GM19328 (cell line): ENCODE measurements around the gene SLC24A4.

Experiments used
- ATAC-seq: cut with Tn5 transposase; IDR thresholded peaks from one replicate; pipeline ENCODE4 v1.9.1; 2021; ENCODE audit warnings: mild to moderate bottlenecking, moderate library complexity; ENCODE audit not compliant: unreplicated experiment

SLC24A4 gene

DNA sequence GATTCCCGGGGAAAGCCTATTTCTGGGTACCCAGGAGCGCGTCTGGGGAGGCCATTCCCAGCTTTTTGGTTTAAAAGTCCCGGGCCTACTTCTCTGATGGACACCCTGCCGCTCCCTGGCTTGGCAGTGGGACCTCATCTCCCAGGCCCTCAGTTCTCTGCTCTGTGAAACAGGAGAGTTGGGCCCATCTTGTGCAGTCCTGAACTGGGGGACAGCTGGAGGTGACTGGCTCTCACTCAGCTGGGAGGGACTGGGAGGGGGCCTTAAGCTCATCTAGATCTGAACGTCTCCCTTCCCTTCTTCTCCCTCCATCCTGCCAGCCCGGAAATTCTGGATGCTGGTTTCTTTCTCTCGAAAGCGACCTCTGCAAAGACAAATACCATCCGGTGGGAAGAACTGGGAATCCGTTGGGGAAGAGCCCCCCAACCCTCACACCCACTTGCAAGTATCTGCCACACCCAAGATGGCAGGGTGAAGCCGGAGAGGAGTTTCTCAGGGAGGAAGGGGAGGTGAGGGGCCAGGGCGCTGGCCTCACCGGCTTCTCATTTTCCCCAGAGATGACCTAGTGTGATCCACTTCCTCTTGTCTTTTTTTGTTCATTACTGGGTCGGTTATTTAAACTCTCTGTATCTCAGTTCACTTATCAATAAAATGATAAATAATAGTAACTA lies 192.0 kb downstream of the SLC24A4 start:
- ATAC-seq, result no peak

- ATAC-seq, result no peak
Observed at GRCh38 chr14:92515546-92516343, 192.8 kb downstream of the SLC24A4 start.

DNA sequence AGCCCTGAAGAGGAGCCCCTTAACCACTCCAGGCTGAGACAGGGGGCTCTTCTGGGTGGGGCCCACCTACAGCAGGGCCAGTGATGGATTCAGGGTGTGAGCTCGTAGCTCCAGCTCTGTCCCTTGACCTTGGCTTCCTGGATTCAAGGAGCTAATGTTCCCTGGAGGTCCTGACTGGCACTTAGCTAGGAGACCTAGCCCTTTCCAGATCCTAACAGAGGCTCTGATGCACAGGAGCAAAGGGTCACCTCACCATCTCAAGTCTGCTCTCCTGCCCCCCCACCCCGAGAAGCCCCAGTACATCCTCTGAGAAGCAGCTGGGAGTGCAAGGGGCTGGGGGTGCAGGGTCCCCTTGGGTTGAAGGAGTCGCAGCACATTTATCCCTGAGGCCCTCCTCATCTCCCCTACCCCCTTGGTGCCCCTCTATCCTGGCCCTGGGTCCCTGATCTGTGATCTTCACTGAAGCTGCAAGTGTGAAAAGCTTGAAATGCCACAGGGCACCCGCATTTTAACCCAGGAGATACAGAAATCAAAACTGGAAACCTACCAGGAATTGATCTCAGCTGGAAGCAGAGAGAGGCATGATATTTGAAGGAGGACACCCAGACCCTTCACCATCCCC lies 193.5 kb downstream of the SLC24A4 start:
- no peak for ATAC-seq

GRCh38 chr14:92516966-92517506 lies 194.1 kb downstream of the SLC24A4 start:
- no peak for ATAC-seq

- no peak for ATAC-seq
Observed at GRCh38 chr14:92517761-92518160, 194.8 kb downstream of the SLC24A4 start.

- ATAC-seq, result no peak
Observed at GRCh38 chr14:92519246-92520101, 196.5 kb downstream of the SLC24A4 start.

DNA sequence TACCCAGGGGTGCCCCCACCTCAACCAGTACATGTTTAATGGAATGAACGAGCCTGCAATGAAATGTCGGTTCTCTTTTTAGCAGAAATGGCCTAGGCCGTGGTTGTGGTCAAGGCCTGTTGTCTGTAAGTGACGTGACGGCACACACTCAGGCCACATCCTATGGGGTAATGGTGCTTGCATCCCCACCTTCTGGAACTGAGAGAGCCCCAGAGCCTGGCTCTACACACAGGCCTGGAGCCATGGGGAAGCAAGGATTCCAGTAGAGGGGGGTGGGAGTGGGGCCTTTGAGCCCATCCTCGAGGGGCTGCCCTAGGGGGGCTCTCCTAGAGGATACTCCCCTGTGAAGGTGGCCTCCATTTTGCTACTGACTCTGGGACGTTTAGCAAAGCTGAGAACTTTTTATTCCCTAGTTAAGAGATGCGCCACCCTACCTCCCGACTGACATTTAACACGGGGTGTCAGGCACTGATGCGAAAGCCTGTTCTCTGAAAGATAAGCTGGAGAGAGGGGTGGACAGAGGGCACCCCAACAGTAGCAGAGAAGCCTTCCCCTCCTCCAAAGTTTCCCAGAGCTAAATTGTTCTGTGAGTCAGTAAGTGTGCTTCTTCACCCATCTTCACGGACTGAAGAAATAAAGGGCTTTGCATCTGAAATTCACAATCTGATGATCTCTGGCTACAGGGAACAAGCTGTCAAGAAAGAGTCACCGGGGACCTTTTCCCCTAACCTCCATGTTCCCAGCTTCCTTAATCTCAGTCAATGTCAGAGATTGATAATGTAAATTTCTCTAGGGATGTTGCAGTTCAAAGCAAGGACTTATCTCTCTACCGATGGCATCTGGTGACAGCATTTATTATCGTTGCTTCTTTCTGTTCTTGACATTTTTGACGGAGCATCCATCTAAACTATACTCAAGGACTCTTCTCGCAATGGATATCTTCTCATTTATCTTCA lies 197.4 kb downstream of the SLC24A4 start:
- ATAC-seq, result no peak

DNA sequence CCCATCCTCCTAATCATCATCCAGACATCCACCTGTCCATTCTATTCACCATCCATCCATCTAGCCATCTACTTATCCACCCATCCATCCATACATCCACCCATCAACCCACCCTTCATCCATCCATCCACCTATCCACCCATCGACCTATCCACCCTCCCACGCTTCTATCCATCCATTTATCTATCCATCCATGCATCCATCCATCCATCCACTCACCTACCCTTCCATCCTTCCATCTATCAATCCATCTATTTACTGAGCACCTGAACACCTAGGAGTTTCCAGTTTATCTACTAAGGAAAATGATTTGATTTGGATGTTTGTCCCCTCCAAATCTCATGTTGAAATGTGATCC lies 198.1 kb downstream of the SLC24A4 start:
- ATAC-seq, result no peak

GRCh38 chr14:92523752-92524151 lies 200.8 kb downstream of the SLC24A4 start:
- no peak for ATAC-seq

DNA sequence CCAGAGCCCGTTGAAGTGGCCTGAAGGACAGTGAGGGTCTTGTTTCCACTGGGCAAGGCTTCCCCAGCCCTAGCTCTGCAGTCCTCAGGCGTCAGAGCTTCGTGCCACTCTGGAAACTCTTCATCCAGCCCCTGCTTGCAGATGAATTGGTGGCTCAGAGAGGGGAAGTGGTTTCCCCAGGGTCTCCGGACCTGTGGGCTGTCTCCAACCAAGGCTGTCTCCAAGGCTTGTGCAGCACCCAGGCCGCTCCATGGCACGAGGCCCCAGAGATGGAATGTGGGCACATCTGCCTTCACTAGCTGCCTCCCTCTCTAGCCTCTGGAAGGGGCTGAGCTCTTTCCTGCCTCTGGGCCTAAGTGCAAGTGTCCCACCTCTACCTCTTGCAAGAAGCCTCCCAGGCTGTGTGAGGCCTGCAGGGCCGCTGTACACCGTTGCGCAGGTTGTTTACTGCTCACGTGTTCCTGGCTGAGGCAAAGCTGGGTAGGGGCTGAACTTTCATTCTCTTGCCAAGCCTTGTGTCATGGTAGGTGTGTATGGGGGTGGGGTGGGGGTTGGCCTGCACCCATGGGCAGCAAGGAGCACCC lies 201.7 kb downstream of the SLC24A4 start:
- ATAC-seq, result no peak

DNA sequence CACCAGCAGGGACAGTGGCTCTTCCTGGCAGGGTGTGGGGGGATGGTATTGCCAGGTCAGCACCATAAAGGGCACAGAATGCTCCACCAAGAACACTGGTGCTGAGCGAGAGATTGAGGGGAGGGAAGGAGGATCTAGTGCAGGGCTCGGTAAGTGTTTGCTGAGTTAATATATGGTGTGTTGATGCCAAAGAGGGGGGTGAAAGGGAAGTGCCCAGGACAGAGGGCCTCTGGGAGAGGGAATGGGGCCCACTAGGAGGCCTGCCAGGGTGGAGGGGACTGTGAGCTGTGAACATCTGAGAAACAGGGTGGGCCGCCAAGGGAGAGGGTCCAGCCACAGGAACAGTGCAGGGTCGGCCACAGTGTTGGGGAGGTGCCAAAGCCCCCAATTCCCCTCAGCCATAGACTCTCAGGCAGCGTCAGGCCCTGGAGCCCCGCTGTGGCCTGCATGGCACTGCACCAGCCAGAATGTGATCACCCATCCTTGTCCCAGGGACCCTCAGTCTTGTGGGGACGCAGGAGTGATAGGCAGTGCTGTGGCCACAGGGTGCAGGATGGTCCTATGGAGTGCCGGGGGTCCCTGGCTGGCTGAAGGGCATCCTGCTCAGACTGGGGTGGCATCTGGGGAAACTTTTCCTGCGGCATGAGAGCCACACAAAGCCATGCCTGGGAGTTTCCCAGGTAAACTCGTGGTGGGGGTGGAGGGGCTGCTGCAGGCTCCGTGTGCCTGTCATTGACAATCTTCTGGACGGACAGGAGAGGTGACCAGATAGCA lies 202.5 kb downstream of the SLC24A4 start:
- ATAC-seq, result no peak

- ATAC-seq, result no peak
Observed at GRCh38 chr14:92527721-92528120, 204.8 kb downstream of the SLC24A4 start.

DNA sequence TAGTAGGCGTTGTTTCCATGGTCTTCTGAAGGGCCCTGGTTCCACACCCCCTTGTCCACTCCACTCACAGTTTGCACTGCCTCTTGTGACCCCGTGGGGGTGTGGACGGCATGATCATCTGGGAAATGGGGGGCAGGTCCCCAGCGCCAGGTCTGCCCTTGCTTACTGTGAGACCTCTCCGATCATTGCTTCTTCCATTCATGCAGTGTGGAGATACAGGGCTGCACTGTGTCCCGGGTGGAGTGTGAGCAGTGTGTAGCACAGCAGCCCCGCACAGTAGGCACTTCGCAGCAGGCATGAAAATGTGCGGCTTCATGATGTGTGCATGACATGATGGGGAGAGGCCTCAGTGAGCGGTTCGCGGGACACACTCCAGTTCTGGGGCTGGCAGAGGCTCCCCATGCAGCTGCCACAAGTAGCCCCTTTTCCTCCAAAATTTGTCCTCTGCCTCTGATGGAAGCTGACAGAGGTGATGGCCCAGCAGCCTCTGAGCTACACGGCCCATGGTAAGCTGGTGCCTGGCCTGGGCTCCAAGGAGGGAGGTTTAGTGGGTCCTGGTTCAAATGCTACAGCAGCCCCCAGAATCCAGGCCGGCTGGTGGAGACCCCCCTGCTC lies 205.6 kb downstream of the SLC24A4 start:
- no peak for ATAC-seq

GRCh38 chr14:92529903-92530302 lies 206.9 kb downstream of the SLC24A4 start:
- no peak for ATAC-seq

DNA sequence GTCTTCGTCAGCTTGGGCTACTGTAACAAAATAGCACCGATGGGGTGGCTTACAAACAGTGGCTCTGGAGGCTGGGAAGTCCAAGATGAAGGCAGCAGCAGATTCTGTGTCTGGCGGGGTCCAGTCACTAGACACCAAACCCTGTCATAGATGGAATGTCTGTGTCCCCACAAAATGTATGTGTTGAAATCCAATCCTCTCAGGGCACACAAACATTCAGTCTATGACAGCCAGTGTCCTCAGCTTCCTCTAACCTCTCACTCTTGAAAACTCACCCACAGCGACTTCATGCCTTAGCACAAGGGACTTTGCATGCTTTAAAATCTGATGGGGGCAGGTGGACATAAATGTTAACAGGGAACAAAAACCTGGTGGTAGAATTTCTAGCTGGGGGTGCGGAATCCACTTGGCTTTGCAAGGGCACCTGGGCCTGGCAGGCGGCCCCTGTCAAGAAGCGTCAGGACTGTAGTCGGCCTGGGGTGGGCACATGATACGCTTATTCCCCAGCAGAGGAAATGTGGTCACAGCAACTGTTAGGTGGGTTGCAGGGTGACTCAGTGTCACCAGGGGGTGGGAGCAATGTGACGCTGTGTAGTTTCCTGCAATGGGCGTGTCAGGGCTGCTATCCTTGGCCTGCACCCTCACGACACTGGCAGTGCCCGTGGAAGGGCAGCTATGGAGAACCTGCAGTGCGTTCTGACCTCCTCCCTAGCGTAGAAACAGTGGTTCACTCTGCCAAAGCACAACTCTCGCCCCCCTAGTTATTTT lies 208.3 kb downstream of the SLC24A4 start:
- ATAC-seq, result no peak

DNA sequence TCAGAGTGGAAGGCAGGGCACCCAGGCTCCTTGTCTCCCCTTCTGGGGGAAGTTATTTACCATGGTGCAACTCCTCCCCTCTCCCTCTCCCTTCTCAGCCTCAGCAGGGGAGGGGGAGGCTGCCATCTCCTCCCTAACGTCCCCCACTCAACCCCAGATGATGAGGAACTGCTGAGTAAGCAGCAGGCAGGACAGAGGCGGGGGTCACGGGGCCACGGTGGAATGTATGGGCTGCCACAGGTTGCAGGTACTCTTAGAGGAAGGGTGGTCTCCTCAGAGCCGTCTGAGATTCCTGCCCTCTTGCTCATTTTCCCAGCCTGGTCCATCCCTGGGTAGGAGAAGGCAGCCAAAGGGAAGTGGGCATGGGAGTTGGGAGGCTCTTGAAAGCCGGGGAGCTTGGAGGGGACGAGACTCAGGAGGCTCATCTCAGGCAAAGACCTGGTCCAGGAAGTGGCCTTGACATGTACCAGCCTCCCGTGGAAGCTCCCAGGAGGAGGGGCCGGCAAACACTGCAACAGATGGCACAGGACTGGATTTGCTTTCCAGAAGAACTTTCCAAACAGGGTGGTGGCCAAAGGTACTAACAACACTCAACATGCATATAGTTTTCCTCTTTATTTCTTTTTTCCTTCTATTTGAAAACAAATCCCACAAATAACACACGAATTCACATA lies 209.7 kb downstream of the SLC24A4 start:
- no peak for ATAC-seq
